H1 (cell line): ENCODE measurements around the gene MTX2. TPM values are rescaled to one million over a fixed set of nuclear protein-coding genes. Genes with fewer than 3 reads are reported as not detected.

Experiments
- BRCA1 ChIP-seq: IDR thresholded peaks from 2 replicates; pipeline ENCODE4 v1.6.1; 2012; ENCODE audit warnings: low read depth, low read length, improper control_type of control experiment
- CHD2 ChIP-seq: IDR thresholded peaks from 2 replicates; pipeline ENCODE4 v1.6.1; 2012; ENCODE audit warnings: low read length, improper control_type of control experiment
- CTCF ChIP-seq, 3 experiments: IDR thresholded peaks; 1 replicate in 2 of 3; 2 replicates in 1 of 3; pipeline versions ENCODE4 v1.5.1 to v1.6.1; 2011; ENCODE audit warnings: low read length in 3 of 3, mild to moderate bottlenecking in 3 of 3, inconsistent platforms in 2 of 3, low read depth in 1 of 3, moderate library complexity in 1 of 3; ENCODE audit not compliant: insufficient read depth in 1 of 3; ENCODE audit errors: control extremely low read depth in 1 of 3
- E2F6 ChIP-seq: IDR thresholded peaks from 2 replicates; pipeline ENCODE4 v1.6.1; 2012; ENCODE audit warnings: inconsistent platforms
- EGR1 ChIP-seq: IDR thresholded peaks from 2 replicates; pipeline ENCODE4 v1.6.1; 2011; ENCODE audit warnings: low read depth, low read length, borderline replicate concordance
- EP300 ChIP-seq, 2 experiments: IDR thresholded peaks; 1 replicate in 1 of 2; 2 replicates in 1 of 2; pipeline ENCODE4 v1.6.1; 2011 to 2012; ENCODE audit warnings: low read depth in 2 of 2, low read length in 2 of 2, mild to moderate bottlenecking in 2 of 2, borderline replicate concordance in 1 of 2, inconsistent platforms in 1 of 2, moderate library complexity in 1 of 2
- GTF2F1 ChIP-seq: IDR thresholded peaks from 2 replicates; pipeline ENCODE4 v1.6.1; 2012; ENCODE audit warnings: low read depth, low read length, improper control_type of control experiment, borderline replicate concordance
- JUN ChIP-seq: IDR thresholded peaks from 2 replicates; pipeline ENCODE4 v1.6.1; 2011; ENCODE audit warnings: low read depth, mild to moderate bottlenecking, improper control_type of control experiment, low read length
- JUND ChIP-seq: IDR thresholded peaks from 2 replicates; pipeline ENCODE4 v1.6.1; 2011; ENCODE audit warnings: mild to moderate bottlenecking, improper control_type of control experiment, low read length
- MAX ChIP-seq: IDR thresholded peaks from 2 replicates; pipeline ENCODE4 v1.6.1; 2012; ENCODE audit warnings: inconsistent platforms
- POLR2AphosphoS5 ChIP-seq: IDR thresholded peaks from 2 replicates; pipeline ENCODE4 v1.6.1; 2011; ENCODE audit warnings: low read depth, low read length
- RFX5 ChIP-seq: IDR thresholded peaks from 2 replicates; pipeline ENCODE4 v1.6.1; 2011; ENCODE audit warnings: low read depth, low read length, improper control_type of control experiment, borderline replicate concordance
- RNF2 ChIP-seq: fragments of 200-900, 300-1000 bp; sonication (generic); IDR thresholded peaks from 2 replicates; pipeline ENCODE4 v1.7.1; 2016; ENCODE audit warnings: borderline replicate concordance, low read depth, mild to moderate bottlenecking, antibody characterized with exemption, low read length; ENCODE audit not compliant: poor library complexity, severe bottlenecking; ENCODE audit errors: missing control alignments
- SAP30 ChIP-seq: fragments of 300-600 bp; sonication (generic); IDR thresholded peaks from 2 replicates; pipeline ENCODE4 v1.7.1; 2012; ENCODE audit warnings: low read length, moderate library complexity, mild to moderate bottlenecking, inconsistent platforms; ENCODE audit not compliant: insufficient read depth, insufficient replicate concordance
- SIN3A ChIP-seq, 2 experiments: IDR thresholded peaks in 1 of 2; conservative IDR thresholded peaks in 1 of 2; 2 replicates each; pipeline ENCODE4 v1.6.1; 2011 to 2012; ENCODE audit warnings: low read length in 2 of 2, improper control_type of control experiment in 1 of 2, low read depth in 1 of 2, mild to moderate bottlenecking in 1 of 2
- SP2 ChIP-seq: IDR thresholded peaks from 2 replicates; pipeline ENCODE4 v1.6.1; 2012; ENCODE audit warnings: mild to moderate bottlenecking, low read length, inconsistent platforms
- TAF1 ChIP-seq: IDR thresholded peaks from 2 replicates; pipeline ENCODE4 v1.6.1; 2011; ENCODE audit warnings: mild to moderate bottlenecking, low read depth, low read length
- TBP ChIP-seq: IDR thresholded peaks from 2 replicates; pipeline ENCODE4 v1.6.1; 2011; ENCODE audit warnings: low read depth, low read length, improper control_type of control experiment
- YY1 ChIP-seq: IDR thresholded peaks from 2 replicates; pipeline ENCODE4 v1.6.1; 2011; ENCODE audit warnings: low read depth, mild to moderate bottlenecking, low read length
- polyA plus RNA-seq, 7 experiments: library from polyadenylated mRNA; depleted of rRNA in 3 of 7; stranded (reverse) in 5 of 7; unstranded in 2 of 7; fragments of >200 nt in 5 of 7; fragments of 200-250 nt in 2 of 7; gene quantifications; 1 replicate in 5 of 7; 2 replicates in 1 of 7; 4 replicates in 1 of 7; pipeline versions ENCODE4 v1.2.1 to v1.2.3, GENCODE V29; 2011 to 2013; ENCODE audit warnings: missing spikeins in 2 of 7, mixed read lengths in 2 of 7
- total RNA-seq: library from RNA; stranded (reverse); fragmentation: NEBNext Ultra II Directional; extraction: Animal tissue kit (Norgen Biotek cat#: 25700); gene quantifications from 2 replicates; pipeline ENCODE4 v1.2.1, GENCODE V29; 2021
- TF ChIP-seq, protein P1 (sequence below): IDR thresholded peaks from 2 replicates; pipeline ENCODE4 v1.6.1; 2011; ENCODE audit warnings: low read length, improper control_type of control experiment

Gene MTX2
- total and polyA plus RNA-seq, 2 of the 8 experiments (the other 6 are each of a cell fraction or from before 2014, with no cell fraction given), result 33.5 to 38.3 TPM

DNA sequence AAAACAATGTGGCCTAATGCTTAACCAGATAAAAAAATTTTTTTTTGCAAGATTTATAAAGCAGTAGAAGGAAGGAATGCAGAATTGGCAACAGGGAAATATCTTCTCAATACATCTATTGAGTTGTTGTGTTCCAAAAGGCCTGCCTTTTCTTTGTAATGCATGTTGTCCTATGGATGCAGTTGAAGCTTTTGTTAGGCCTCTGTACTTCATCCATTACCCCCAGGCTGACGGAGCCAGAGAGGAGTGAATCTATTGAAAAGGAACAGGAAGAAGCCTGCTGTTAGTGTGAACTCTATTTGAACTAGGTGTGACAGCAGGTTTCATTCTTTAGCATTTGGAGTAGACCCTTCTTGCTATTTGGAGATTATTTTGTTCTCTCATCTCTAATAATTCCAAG is 56.5 kb downstream of the MTX2 start (continued):
- TF ChIP-seq RNF2 (no peak), SIN3A (conservative IDR thresholded peaks at IDR 0.05 in 1 of 2, IDR thresholded peaks at IDR 0.05 in 1 of 2; ENCODE audit: low read depth in 1 of 2, low read length in 2 of 2) (0 out of 4 replicates have a peak, but pooled peaks of 1 of the 2 experiments have one; percentile 33), E2F6 (no peak), JUN (no peak), GTF2F1 (no peak), MAX (no peak), JUND (peak; percentile 55; the same call in 1 of the 2 replicates), CTCF (IDR thresholded peaks at IDR 0.05; ENCODE audit: control extremely low read depth in 1 of 3, insufficient read depth in 1 of 3, low read depth in 1 of 3, low read length in 3 of 3) (no peak), SAP30 (no peak), RFX5 (no peak), YY1 (peak; percentile 38; the same call in 1 of the 2 replicates), TAF1 (no peak), EGR1 (no peak), BRCA1 (no peak), POLR2AphosphoS5 (no peak), EP300 (IDR thresholded peaks at IDR 0.05; ENCODE audit: borderline replicate concordance in 1 of 2, low read depth in 2 of 2, low read length in 2 of 2) (no peak), TBP (no peak), SP2 (no peak), CHD2 (no peak)
- TF ChIP-seq, protein P1, sequence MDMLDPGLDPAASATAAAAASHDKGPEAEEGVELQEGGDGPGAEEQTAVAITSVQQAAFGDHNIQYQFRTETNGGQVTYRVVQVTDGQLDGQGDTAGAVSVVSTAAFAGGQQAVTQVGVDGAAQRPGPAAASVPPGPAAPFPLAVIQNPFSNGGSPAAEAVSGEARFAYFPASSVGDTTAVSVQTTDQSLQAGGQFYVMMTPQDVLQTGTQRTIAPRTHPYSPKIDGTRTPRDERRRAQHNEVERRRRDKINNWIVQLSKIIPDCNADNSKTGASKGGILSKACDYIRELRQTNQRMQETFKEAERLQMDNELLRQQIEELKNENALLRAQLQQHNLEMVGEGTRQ, result no peak
